C4-2B (cell line): Measurements from ENCODE around the gene GATA2.

ENCODE experiments used
- CTCF ChIP-seq: fragments of 450-650 bp; conservative IDR thresholded peaks from 2 replicates; pipeline ENCODE4 v1.5.1; 2017; ENCODE audit warnings: mild to moderate bottlenecking
- ZFX ChIP-seq: fragments of 450-650 bp; IDR thresholded peaks from 2 replicates; pipeline ENCODE4 v1.6.1; 2017

- TF ChIP-seq CTCF (no peak), ZFX (no peak)
Observed at GRCh38 chr3:128491691-128491940, 1.4 kb downstream of the GATA2 start.
